HG03060 (cell line): ENCODE data around the gene CXXC4.
A peak's percentile ranks its signal among the peaks of the same experiment; 100 is the strongest.

Experiments used
- ATAC-seq: cut with Tn5 transposase; IDR thresholded peaks from one replicate; pipeline ENCODE4 v1.9.1; 2021; ENCODE audit warnings: low read depth, moderate number of reproducible peaks; ENCODE audit not compliant: unreplicated experiment

CXXC4 gene

DNA sequence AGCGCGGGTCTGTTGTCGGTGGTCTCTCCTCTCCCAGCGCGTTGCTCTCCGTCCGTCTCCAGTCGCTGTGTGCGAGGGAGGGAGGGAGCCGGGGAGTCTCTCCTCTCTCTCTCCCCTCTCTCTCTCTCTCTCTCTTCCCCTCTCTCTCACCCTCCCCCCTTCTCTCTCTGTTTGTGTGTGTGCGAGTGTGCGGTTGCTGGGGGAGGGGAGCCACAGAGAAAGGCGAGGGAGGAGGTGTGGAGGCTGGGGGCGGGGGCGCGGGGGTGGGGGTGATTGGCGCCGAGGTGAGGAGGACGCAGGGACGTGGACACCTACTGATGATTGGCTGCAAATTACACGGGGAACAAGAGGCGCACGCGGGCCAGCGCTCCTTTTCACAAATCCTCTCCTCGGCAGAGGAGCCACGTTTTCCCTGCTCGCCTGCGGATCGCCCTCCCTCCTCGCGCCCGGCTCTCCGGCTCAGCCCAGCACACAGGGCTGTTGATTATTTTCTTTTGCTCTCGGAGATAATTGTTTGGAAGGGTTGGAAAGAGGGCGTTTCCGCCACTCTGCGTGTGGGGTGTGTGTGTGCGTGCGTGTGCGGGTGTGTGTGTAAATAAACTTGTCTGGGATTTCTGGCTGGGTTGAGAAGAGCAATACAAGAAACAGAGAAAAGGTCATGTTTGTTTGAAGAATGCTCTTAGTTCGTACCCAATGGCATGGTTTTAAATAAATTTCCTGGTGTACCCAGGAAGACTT, at the start of gene CXXC4:
TSS of gene CXXC4 (minus strand) at position 73 of the 738 bp plus-strand sequence. CDS start 3,092 bp downstream, outside the sequence.
- ATAC-seq: no peak

DNA sequence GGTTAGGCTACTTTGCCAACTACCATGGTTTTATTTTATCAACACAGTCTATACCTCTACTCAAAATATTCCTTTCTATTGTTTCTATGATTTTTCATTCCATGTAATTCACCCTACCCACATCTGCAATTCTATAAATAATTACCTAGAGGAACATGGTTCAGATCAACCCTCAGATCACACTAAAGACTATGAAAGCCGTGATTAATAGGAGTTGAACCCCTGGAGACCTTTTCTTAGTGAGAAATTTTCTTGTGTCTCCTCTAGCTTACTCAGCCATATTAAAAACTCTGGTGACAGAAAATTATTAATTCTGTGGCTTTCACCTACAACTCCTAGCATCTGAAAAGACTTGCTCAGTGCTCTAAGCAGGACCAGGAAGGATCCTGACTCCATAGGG, 38.5 kb upstream of the CXXC4 start:
- no peak for ATAC-seq

DNA sequence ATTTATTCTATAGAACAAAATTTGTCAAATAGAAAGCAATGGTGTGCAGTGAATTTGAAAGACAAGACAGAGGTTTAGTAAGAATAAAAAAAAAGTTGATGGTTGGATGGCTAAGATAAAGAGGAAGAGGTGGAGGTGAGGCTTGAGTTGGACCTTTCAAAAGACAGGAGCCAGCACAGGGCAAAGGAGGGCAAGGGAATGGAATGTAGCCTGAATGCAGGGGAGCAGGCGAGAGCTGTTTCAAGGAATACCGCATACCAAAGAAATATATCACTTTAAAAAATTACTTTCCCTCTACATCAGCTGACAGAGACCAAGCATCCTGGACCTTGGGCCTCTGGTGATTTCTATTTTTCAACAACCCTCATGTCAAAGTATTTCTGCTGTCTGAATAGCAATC, 38.0 kb upstream of the CXXC4 start:
- ATAC-seq: no peak

DNA sequence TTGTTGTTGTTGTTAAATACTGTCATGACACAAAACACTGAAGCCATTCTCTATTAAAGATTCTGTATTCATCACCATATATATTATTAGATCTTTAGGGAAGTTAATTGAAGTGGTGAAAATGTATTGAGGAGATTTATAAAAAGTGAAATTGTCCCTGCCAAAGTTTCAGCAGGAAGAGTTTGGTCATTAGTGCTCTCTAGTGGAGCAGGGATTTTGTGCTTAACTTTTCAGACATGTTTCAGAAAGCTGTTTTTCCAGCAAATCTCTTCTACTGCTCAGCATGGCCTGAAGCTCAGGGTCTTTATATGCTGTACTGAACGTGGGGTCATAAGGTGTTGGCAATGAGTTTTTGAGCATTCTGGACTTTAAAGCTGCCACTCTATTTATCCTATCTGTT, 36.7 kb upstream of the CXXC4 start:
- no peak for ATAC-seq

DNA sequence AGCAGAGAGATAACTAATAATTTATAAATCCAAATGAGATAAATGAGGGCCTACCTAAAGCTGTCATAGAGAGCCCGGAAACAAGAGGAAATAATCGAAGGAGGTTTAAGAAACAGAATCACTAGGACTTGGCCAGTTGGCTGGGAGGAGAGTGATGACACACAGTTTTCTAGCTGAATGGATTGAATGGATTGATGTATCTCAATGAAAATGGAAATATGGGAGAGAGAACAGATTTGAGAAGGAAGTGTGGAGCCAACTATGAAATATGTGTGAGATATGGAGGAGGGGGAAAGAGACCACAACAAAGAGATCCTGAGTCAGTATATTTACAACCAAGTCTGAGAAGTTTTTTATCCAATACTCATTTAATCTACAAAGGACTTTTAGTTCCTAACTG, 35.7 kb upstream of the CXXC4 start:
- ATAC-seq: no peak

DNA sequence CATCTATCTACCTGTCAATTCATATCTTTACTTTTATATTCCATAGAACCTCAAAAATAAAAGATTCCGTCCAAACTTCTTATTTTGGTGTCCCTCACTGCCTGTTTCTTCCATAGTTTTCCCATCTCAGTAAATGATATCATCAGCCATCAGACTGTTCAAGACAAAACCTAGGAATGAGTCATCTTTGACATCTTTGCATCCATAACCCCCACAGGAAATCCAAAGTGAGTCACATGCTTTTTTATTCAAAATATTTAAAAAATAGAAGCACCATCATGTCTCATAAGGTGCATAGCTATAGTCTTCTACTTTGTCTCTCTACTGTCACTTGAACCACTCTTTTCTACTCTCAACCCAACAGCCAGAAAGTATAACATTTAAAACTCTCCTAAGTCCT, 29.9 kb upstream of the CXXC4 start:
- no peak for ATAC-seq

DNA sequence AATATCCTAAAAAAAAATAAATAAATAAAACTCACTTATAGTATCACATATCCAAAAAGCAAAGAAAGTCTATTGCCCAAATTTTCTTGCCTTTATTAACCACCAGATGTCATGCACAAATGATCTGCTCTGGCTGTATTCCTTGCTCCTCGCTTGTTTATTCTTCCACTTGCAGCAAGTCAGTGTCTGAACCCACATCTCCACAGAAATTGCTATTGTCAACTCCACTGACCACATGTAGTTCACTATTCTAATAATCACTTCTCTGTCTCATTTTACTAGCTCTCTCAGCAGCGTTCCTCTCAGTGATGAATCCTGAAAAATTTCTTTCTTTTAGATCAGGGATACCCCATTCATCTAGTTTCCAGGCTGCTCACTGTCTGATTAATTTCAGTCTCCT, 29.3 kb upstream of the CXXC4 start:
- ATAC-seq: no peak

DNA sequence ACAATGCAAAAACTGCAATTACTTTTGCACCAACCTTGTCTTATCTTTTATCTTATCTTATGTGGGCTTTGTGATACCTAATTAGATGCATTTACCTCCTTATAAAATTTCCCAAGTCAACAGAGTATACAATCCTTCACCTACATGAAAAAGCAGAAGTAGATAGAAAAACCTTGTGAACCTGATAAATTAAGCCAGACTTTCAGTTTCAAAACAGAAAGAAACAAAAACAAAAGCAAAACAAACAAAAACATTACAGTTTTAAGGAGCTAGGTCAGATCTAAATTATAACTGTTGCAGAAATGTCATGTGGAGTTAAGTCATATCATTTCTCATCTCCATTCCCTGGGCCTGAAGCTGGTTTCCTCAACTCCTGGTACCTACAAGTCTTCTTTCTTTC, 24.9 kb upstream of the CXXC4 start:
- ATAC-seq: peak; percentile 87

DNA sequence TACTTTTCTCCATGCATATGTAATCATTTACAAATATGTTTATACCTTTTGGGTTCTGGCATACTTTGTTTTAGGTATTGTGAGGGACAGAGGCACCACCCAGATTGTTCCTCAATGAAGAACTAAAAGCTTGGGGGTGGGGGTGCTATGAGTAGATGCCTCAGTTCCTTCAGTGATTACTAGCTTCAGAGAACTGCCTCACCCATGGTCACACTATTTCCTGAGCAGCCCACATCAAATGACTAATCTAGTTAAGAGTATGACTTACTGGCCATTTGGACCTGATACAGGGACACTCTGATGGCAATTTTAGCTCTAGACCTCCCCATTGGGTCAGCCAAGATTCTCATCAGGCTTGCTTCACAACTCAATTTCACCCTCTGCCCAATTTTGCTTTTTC, 22.2 kb upstream of the CXXC4 start:
- ATAC-seq: no peak

DNA sequence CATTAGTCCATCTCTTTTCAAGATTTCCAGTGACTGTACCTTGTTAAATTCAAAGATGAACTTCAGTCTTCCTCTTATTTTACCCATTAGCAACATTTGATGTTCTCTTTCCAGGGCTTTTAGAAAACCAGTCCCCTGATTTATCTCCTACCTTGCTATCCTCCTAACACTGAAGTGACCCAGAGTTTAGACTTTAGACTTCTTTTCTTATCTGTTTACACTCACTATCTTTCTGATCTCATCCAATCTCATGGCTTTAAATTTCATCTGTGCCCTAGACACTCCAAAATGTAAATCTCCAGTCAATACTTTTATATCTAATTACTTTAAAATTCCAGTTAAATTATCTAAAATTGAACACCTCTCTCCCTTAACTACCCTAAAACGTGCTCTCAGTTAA, 13.5 kb upstream of the CXXC4 start:
- no peak for ATAC-seq

DNA sequence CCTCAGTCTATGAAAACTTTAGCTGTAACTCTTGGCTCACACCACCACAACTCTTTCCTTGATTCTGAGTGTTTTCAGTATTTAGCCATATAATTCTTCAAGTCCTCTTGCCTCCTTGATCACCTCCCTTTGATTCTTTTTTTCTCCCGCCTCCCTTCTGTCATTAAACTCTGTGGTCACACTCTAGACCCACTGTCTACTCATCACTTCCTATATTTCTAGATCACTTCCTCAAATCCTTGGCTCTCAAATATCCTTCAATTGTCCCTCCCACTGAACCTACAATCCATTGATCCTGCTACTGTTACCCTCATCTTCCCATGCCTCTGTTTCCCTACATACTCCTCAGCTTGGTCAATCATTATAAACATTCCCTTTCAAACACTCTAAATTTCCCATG, 12.4 kb upstream of the CXXC4 start:
- no peak for ATAC-seq

DNA sequence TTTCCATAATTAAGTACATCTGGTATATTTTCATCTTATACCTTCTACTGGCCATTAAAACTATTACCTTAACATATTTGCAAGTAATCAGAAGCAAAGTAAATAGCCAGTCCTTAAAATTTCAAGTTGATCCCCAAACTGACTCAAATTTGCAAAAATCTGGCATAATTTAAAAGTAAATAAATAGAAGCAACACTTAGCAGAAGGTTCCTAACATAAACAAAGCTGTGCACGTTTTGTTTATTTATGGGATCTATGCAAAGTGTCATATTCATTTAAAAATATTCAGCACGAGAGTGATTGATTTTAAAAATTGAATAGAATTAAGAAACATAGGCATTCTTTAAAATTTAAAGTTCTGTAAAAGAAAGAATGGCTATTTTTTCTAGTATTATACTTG, 9.8 kb upstream of the CXXC4 start:
- no peak for ATAC-seq

DNA sequence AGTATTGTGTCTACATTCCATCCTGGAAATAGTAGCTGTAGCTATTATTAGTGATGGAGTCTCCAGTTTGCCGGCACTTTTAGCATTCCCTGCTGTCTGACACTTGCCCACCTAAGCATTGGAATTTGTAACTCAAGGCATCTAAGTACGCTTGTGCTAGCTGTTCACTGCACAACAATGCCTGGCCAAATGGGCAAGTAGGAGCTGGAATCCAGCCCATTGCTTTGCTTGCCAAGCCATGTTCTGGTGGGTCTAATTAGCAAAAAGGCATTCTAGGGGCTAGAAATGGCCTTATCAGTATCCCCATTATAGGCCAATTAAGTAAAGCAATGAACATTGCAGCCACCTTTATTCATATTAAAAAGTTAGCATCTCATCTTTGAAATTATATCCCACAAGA, 7.8 kb upstream of the CXXC4 start:
- no peak for ATAC-seq

DNA sequence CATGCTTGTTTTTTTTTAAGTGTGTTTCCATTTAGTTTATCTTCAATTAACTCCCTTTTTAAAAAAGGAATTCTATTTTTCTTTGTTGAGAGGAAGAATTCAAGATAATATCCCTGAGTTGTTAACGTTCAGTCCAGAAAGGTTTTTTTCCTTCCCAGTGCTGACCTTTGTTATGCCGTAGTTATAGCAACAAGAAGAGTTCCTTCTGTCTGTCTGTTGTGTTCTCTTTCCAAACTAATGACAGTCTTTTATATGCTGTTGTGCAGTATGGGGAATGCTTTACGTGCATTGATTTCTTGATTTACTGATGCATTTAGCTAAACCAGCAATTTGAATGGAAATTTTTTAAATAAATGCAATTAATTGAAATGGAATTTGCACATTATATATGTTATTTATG, 6.6 kb upstream of the CXXC4 start:
- no peak for ATAC-seq

DNA sequence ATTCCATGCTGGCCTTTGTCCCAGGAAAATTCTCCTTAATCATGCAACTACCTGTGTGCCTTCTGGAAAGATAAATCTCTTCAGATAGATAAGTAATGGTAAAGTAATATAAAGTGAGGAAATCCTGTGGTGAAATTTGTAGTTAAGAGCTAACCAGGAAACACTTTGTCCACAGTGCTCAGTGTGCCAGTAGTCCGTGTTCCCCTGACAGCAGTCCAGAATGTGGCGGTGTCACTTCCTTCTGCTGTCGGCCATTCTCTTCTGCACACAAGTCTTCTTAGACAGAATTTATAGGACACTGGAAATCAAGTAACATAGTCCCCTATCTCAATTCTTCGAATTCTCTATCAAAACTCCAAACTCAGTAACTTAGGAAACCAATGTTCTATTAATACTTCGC, 5.7 kb upstream of the CXXC4 start:
- ATAC-seq: peak; percentile 62

DNA sequence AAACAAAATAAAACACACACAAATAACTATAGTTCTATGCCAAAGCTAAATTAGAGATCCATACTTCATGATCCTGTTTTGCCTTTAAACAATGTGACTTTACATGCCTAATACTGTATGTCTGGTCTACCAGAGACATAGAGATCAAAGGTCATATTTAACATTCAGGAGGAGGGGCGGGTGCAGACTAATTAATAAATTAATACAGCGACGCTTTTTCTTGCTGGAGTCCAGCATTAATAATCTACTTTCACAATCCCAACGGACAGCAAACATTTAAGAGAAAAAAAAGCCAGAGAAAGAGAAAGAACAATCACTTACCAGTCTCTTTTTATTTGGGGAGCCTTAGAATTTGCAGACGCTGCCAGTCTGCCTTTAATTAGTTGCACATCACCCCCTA, 509 bp downstream of the CXXC4 start:
- ATAC-seq: no peak

DNA sequence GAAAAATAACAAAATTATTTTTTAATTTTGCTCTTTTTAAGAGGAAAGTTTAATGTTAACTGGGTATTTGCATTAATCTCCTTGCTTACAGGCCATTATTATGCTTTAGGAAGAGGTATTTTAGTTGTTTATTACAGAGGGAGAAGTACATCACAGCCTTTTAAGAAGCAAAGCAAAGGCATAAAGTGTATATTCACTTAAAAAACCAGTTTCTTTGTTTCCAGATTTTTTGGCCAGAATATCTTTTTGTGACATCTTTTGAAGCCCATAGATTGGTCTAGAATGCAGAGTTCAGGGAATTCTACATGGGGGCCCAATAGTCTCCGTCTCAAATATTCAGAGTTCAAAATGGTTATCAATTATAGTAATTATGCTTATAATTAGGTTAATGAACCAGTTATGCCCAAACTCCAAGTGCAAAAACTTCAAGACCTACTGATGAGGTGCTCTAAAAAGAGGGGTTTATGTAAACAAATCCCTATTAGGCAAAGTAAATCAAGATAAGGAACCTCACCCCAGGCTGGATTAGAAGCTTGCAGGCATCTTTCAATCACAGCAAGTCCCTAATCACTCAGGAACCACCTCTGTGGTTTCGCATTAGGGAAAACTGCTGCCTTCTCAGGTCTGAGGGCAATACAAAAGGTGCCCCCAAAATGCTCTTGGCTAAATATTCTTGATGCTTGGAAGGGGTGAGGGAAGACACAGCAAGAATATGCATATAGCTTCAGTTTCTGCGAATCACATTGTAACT, 1.4 kb downstream of the CXXC4 start:
- ATAC-seq: no peak

DNA sequence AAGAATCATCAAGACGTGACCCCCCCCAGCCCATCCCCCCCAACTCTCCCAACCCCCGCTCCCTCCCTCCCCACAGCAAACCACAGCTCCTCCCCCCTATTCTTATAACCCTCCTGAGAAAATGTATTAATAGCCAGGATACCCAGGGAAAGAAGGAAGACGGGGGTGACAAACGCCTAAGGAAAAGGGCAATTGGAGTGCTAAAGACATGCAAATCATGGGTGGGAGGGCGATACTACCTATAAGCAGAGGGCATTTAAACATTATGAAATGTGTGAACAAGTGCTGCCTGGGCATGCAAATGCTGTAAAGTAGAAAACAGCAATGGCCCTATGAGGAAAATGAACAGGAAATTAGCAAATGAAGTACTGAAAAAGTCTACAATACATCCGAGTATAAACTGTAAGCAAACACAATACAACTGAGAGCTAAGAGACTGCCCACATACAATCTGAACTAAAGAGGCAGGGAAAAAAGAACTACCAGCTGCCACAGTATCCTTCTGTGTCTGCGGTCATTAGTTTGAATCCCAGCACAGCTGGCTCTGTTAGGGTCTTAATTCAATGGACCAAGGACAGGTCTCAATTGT, 2.4 kb downstream of the CXXC4 start:
- peak; percentile 33 for ATAC-seq

DNA sequence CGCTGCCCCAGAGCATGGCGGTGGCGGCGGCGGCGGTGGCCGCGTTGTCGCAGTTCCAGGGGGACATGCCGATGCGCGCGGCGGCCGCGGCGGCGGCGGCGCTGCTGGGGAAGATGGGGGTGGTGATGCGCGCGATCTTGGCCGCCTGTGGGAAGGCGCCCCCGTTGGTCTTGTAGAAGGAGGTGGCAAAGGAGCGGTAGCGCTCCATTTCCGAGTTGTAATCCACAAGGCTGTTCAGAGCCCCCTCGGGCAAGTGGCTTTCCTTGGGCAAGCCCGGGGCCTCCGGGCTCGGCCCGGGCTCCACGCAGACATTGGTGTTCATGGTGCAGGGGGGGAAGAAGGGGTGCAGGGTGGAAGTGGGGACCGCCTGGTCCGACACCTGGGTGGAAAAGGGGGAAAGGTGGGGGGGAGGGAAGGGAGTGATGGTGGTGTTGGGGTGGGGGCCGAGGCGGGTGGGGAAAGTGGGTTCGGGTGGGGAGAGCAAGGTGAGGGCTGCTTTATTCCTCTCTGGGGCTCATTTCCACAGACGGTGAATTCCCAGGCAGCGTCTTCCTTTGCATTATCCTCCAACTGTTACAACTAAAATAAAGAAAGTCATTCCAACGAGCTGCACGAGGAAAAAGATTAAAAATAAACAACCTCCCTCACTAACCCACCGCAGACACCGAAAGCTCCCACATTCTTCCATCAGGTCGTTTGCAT, 3.1 kb downstream of the CXXC4 start:
- no peak for ATAC-seq

DNA sequence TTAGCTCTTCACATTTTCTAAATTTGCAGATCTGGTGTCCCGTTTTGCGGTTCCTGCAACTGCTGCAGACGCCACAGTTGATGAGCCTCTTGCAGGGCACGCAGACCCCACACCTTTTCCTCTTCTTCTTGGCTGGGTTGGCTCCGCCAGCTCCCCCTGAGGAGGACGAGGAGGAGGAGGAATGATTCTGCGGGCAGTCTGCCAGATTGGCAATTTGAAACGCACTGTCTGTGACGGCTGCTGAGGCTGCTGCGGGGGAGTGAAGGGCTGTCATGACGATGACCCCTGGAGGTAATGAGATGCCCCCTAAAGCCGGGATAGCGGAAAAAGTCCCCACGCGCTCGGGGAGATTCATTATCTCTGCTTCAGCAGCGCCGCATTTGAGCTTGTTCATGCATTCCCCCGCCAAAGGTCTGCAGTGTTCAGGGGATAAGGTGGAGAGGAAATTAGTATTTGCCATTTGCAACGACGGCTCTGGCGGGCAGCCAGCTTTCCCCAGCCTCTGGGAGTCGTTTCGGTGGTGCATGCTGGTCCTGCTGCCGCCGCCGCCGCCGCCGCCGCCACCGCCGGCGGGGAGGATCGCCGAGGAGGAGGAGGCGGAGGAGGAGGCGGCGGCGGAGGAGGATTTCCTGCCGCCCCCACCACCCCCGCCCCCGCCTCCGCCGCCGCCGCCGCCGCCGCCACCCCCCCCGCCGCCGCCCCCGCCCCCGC, 3.8 kb downstream of the CXXC4 start:
- ATAC-seq: no peak
